HepG2 (cell line): ENCODE measurements around the gene ACTR3. TPM values are rescaled to one million over a fixed set of nuclear protein-coding genes. Genes with fewer than 3 reads are reported as not detected.

Source experiments
- ARNT2 ChIP-seq: sonication (generic); formaldehyde crosslinking; IDR thresholded peaks from 2 replicates; pipeline ENCODE4 v1.8.0; 2022; ENCODE audit warnings: mild to moderate bottlenecking, low read depth, missing genetic modification reagents, moderate library complexity
- CBX2 ChIP-seq, 2 experiments: fragments of 200-600 bp in 1 of 2; sonication (generic); formaldehyde crosslinking in 1 of 2; IDR thresholded peaks; 2 replicates each; pipeline versions ENCODE4 v1.7.0 to v1.8.1; 2018 to 2022; ENCODE audit warnings: low read depth in 2 of 2, low read length in 1 of 2, mild to moderate bottlenecking in 1 of 2, missing genetic modification reagents in 1 of 2
- CEBPG ChIP-seq: IDR thresholded peaks from 2 replicates; pipeline ENCODE4 v1.6.1; 2016
- ETV6 ChIP-seq: sonication (generic); formaldehyde crosslinking; conservative IDR thresholded peaks from 2 replicates; pipeline ENCODE4 v1.4.0; 2020; ENCODE audit warnings: missing genetic modification reagents
- GABPA ChIP-seq, 2 experiments: IDR thresholded peaks; 2 replicates each; pipeline ENCODE4 v1.6.1; 2011 to 2016; ENCODE audit warnings: low read depth in 2 of 2, low read length in 1 of 2, missing biosample characterization in 1 of 2, missing genetic modification characterization in 1 of 2
- GPBP1L1 ChIP-seq: sonication (generic); formaldehyde crosslinking; IDR thresholded peaks from 2 replicates; pipeline ENCODE4 v1.5.0; 2020; ENCODE audit warnings: mild to moderate bottlenecking, missing genetic modification reagents
- HMGXB4 ChIP-seq, 2 experiments: sonication (generic) in 1 of 2; formaldehyde crosslinking in 1 of 2; IDR thresholded peaks; 2 replicates each; pipeline versions ENCODE4 v1.4.0 to v1.6.1; 2018 to 2020; ENCODE audit warnings: missing genetic modification reagents in 2 of 2, borderline replicate concordance in 1 of 2, low read depth in 1 of 2, mild to moderate bottlenecking in 1 of 2, missing biosample characterization in 1 of 2
- NPAS2 ChIP-seq: sonication (generic); formaldehyde crosslinking; IDR thresholded peaks from 2 replicates; pipeline ENCODE4 v1.8.0; 2022; ENCODE audit warnings: mild to moderate bottlenecking, missing genetic modification reagents, borderline replicate concordance
- PHF8 ChIP-seq: sonication (generic); formaldehyde crosslinking; IDR thresholded peaks from 2 replicates; pipeline ENCODE4 v1.5.0; 2020; ENCODE audit warnings: missing genetic modification reagents
- SRSF9 ChIP-seq: fragments of 200-400 bp; formaldehyde crosslinking; IDR thresholded peaks from 2 replicates; pipeline ENCODE4 v1.6.1; 2018; ENCODE audit warnings: borderline replicate concordance, mild to moderate bottlenecking, low read depth, low read length; ENCODE audit not compliant: insufficient read depth, poor library complexity, severe bottlenecking
- ZBTB34 ChIP-seq: sonication (generic); formaldehyde crosslinking; IDR thresholded peaks from 2 replicates; pipeline ENCODE4 v1.8.0; 2022; ENCODE audit warnings: mild to moderate bottlenecking, missing genetic modification reagents
- ZFP62 ChIP-seq: sonication (generic); formaldehyde crosslinking; IDR thresholded peaks from 2 replicates; pipeline ENCODE4 v1.4.0; 2020; ENCODE audit warnings: missing genetic modification reagents
- ZMYM2 ChIP-seq: sonication (generic); formaldehyde crosslinking; IDR thresholded peaks from 2 replicates; pipeline ENCODE4 v1.8.0; 2022; ENCODE audit warnings: mild to moderate bottlenecking, missing genetic modification reagents
- ZNF142 ChIP-seq: sonication (generic); formaldehyde crosslinking; IDR thresholded peaks from 2 replicates; pipeline ENCODE4 v1.4.0; 2020; ENCODE audit warnings: missing genetic modification reagents
- ZNF264 ChIP-seq: sonication (generic); formaldehyde crosslinking; IDR thresholded peaks from 2 replicates; pipeline ENCODE4 v1.4.0; 2020; ENCODE audit warnings: missing genetic modification reagents
- ZNF274 ChIP-seq: sonication (generic); formaldehyde crosslinking; IDR thresholded peaks from 2 replicates; pipeline ENCODE4 v1.5.1; 2020; ENCODE audit warnings: mild to moderate bottlenecking, missing genetic modification reagents
- ZNF569 ChIP-seq: sonication (generic); formaldehyde crosslinking; IDR thresholded peaks from 2 replicates; pipeline ENCODE4 v1.5.0; 2020; ENCODE audit warnings: mild to moderate bottlenecking, missing genetic modification reagents, moderate library complexity, borderline replicate concordance
- ZNF713 ChIP-seq: sonication (generic); formaldehyde crosslinking; IDR thresholded peaks from 2 replicates; pipeline ENCODE4 v1.4.0; 2020; ENCODE audit warnings: mild to moderate bottlenecking, missing genetic modification reagents
- polyA plus RNA-seq, 8 experiments: library from polyadenylated mRNA; depleted of rRNA in 3 of 8; stranded (reverse) in 7 of 8; unstranded in 1 of 8; fragments of >200 nt; fragmentation: Illumina TruSeq in 4 of 8; extraction: Trizol in 4 of 8; gene quantifications; 2 replicates each; pipeline versions ENCODE4 v1.2.1 to v1.2.3, GENCODE V29; 2011 to 2016; ENCODE audit warnings: low read depth in 4 of 8, missing spikeins in 1 of 8, mixed read lengths in 1 of 8; ENCODE audit not compliant: insufficient read depth in 1 of 8
- total RNA-seq, 5 experiments: library from RNA; depleted of rRNA; stranded (reverse); fragments of >200 nt; fragmentation: Illumina TruSeq; extraction: Trizol; gene quantifications; 2 replicates each; pipeline ENCODE4 v1.2.3, GENCODE V29; 2016; ENCODE audit warnings: low read depth in 1 of 5

The ACTR3 gene
- total and polyA plus RNA-seq, 2 of the 13 experiments (the other 11 are each of a cell fraction or from before 2014, with no cell fraction given) = 123 to 225 TPM

- TF ChIP-seq ZNF142 (CRISPR knock-in tag) (peak; percentile 56; the same call in 1 of the 2 replicates), GABPA (IDR thresholded peaks at IDR 0.05; ENCODE audit: low read depth, low read length) (no peak), GABPA (CRISPR knock-in tag; IDR thresholded peaks at IDR 0.05; ENCODE audit: low read depth) (no peak), PHF8 (CRISPR knock-in tag) (0 out of 2 replicates have a peak, but pooled peaks have one; percentile 12), ZNF264 (CRISPR knock-in tag) (no peak), SRSF9 (no peak), ETV6 (CRISPR knock-in tag) (no peak), ARNT2 (CRISPR knock-in tag) (no peak; the same call in 1 of the 2 replicates), NPAS2 (no peak), CEBPG (CRISPR knock-in tag) (peak; percentile 39; the same call in 1 of the 2 replicates), ZMYM2 (CRISPR knock-in tag) (no peak), ZNF713 (CRISPR knock-in tag) (no peak), ZBTB34 (CRISPR knock-in tag) (no peak), GPBP1L1 (CRISPR knock-in tag) (no peak), ZNF569 (CRISPR knock-in tag) (no peak), HMGXB4 (CRISPR knock-in tag; IDR thresholded peaks at IDR 0.05; ENCODE audit: borderline replicate concordance in 1 of 2, low read depth in 1 of 2) (peak in 1 of 2 experiments; percentile 6; a peak in 1 of 4 replicates), CBX2 (IDR thresholded peaks at IDR 0.05; ENCODE audit: low read depth, low read length) (no peak), CBX2 (CRISPR knock-in tag; IDR thresholded peaks at IDR 0.05; ENCODE audit: low read depth) (no peak), ZFP62 (CRISPR knock-in tag) (no peak), ZNF274 (CRISPR knock-in tag) (peak; percentile 14; the same call in 1 of the 2 replicates)
These were observed 88.8 kb downstream of the ACTR3 start (continued) for GRCh38 chr2:113978524-113979190.
